Stimulated activated CD4-positive, alpha-beta T cell treated with anti-CD3 and anti-CD28 coated beads, TNF-alpha, amount 100 ng/mL, for 1 hour (primary cell): ENCODE results near the gene DOCK2.
"Not testable (repeated sequence)": the region's sequence is repeated elsewhere in the genome, so short reads cannot be mapped to it uniquely, and the experiment has no call there.

Experiments used
- DNase-seq, 3 donors: peaks; one replicate each; pipeline ENCODE4 v3.0.0-alpha.2; 2020; ENCODE audit warnings: low read depth in 3 of 3, low spot score in 1 of 3

DOCK2 gene

DNA sequence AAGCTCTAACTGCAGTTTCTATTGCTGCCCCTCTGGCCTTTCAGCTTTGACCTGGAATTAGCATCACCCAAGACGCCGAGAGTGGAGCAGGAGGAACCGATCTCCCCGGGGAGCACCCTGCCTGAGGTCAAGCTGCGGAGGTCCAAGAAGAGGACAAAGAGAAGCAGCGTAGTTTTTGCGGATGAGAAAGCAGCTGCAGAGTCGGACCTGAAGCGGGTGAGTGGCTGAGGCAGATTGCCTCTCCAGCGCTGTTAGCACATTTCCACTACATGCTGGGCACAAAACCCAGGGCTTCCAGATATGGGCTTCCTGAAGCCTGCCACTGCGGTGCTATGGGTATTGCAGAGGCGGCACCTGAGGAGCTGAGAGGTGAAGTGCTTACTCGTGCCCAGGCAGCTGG, 441.9 kb downstream of the DOCK2 start:
- DNase-seq: no peak

GRCh38 chr5:170080217-170080616, 443.1 kb downstream of the DOCK2 start:
- no peak for DNase-seq

DNA sequence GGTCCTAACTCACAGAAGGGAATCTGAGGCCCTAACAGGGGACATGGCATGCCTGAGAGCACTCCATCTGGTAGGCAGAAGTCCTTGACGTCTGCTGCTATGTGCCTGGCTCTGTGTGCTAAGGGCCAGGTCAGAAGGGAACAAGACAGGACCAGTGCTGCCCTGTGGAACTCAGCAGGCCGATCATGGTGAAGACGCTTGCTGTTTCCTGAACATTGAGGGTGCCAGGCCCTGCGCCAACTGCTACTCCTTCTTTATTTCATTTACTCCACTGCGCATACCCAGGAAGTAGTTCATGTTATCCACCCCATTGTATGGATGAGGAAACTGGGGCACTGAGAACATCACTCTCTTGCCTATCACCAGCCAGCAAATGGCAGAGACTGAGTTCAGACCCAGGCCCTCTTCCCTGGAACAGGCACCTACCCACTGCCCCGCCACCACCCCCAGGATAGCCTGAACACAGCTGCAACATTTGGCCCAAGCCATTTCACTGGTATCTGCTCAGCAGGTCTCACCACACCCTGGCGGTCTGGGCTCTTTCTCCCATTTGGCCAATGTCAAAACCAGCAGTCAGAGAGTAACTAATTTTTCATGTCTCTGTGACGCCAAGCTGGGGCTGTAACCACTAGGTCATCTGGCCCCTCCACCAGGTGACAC, 443.8 kb downstream of the DOCK2 start:
- DNase-seq: no peak

- no peak for DNase-seq
Observed at GRCh38 chr5:170081616-170082015, 444.5 kb downstream of the DOCK2 start.

DNA sequence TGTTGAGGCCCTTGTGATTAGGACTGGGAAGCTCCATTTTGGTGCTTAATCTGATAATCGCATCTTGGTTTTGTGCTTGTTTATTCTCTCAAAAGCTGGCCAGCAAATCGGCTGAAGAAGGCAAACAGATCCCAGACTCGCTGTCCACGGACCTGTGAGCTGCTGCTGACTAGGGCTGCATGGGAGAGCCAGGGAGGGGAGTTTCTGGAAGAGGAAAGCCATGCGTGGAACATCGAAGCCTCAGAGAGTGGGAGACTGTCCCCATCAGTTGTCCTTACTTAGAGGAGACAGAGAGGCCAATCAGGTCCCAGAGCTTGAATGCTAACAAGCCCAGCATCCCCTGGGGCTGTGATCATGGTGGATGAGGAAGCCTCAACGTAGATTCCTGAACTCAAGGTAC, 445.6 kb downstream of the DOCK2 start:
- no peak for DNase-seq

GRCh38 chr5:170087168-170087817, 450.2 kb downstream of the DOCK2 start:
- no peak for DNase-seq

GRCh38 chr5:170092455-170093101, 455.5 kb downstream of the DOCK2 start:
- no peak for DNase-seq

GRCh38 chr5:170094329-170094728, 457.3 kb downstream of the DOCK2 start:
- DNase-seq: not testable (repeated sequence)

DNA sequence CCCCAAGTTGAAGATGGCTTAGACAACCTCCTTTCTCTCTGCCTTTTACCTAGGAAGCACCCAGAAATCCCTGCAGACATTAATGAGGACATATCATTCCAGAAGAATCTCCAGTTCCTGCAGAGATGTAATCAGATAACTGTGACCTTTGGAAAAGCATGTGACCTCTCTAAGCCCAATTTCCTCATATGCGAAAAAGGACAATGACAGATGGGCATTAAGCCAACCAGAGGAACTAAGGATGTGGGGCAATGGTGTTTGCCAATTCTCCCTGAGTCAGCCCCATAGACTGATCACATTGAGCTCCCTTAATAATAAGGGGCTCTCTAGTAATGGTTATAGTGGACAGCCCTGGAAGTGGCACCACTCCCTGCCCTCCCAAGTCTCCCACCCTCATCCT, 458.6 kb downstream of the DOCK2 start:
- no peak for DNase-seq

GRCh38 chr5:170097934-170098333, 460.9 kb downstream of the DOCK2 start:
- DNase-seq: no peak

GRCh38 chr5:170100066-170100943, 463.2 kb downstream of the DOCK2 start:
- DNase-seq: peak; percentile 20 to 50 (median 29)

DNA sequence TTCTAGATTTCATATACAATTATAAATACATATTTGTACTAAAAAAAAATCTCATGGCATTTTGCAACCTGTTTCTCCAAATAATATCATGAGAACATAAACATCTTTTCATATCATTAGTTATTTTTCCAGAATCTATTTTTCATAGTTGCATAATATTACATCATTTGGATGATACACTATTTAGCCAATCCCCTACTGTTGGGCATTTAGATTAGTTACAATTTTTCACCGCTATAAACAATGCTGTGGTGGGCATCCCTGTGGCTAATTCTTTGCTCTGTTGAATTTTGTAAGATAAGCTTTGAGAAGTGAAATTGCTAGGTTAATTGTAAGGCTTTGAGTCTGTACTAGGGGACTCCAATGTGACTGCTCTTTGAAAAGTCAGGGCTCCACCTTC, 466.4 kb downstream of the DOCK2 start:
- DNase-seq: no peak

DNA sequence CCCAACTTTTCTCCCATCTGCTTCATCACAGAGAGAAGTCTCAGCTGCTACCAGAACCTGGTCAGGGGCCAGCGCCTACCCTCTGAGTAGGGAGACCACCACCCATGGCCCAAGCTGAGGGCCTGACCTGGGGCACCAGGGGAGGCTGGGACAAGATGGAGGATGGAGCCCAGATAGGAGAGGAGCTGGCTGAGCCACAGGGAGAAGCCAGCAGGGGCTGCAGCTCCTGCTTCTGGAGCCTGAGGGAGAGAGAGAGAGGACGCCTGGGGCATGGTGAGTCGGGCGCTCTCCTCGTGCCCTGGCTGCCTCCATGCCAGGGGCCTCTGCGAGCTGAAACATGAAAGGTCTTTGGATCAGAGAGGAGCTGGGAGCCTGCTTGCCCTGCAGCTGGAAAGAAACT, 467.2 kb downstream of the DOCK2 start:
- DNase-seq: no peak

GRCh38 chr5:170104710-170105109, 467.6 kb downstream of the DOCK2 start:
- no peak for DNase-seq

DNA sequence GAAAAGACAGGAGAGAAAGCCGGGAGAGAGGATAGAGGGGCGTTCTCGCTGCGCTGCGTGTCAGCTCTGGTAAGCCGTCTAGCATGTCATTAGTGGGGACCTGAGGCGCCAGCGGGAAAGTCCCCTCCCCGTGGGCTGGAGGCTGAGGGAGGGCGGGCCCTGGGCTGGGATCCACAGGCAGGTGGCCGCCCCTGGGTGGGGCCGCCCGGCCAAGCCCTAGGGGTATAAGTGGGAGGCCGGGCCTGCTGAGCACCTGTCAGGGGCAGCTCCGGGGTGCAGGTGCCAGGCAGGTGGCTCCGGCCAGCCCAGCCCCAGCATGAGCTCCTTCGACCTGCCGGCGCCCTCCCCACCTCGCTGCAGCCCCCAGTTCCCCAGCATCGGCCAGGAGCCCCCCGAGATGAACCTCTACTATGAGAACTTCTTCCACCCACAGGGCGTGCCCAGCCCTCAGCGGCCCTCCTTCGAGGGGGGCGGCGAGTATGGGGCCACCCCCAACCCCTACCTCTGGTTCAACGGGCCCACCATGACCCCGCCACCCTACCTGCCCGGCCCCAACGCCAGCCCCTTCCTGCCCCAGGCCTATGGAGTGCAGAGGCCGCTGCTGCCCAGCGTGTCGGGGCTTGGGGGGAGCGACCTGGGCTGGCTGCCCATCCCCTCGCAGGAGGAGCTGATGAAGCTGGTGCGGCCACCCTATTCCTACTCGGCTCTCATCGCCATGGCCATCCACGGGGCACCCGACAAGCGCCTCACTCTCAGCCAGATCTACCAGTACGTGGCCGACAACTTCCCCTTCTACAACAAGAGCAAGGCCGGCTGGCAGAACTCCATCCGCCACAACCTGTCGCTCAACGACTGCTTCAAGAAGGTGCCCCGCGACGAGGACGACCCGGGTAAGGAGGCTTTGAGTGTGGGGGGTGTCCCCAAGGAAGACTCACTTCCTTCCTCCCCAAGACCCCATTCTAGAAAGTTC, 468.9 kb downstream of the DOCK2 start, which contains the start of gene FOXI1:
Gene FOXI1, plus strand, starts transcription at position 256 of the 970 bp plus-strand sequence. Its CDS starts 61 bp downstream, at position 317.
- no peak for DNase-seq

DNA sequence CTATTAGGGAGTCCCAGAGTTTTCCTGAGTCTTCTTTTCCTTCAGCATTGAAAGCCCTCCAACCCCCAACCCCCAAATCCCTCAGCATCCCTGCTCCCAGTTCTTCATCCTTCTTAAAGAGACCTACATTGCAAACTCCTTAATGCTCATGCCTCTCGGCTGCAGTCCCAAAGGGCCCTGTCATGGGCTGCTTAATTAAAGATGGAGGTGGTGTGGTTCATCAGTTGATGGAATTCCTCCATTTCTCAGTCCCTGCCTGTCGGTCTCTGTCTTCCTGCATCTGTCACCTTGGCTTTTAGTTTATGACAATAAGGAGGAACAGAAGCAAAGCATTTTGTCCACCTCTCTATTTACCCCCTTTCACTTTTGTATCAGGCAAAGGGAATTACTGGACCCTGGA, 470.6 kb downstream of the DOCK2 start:
- DNase-seq: no peak

DNA sequence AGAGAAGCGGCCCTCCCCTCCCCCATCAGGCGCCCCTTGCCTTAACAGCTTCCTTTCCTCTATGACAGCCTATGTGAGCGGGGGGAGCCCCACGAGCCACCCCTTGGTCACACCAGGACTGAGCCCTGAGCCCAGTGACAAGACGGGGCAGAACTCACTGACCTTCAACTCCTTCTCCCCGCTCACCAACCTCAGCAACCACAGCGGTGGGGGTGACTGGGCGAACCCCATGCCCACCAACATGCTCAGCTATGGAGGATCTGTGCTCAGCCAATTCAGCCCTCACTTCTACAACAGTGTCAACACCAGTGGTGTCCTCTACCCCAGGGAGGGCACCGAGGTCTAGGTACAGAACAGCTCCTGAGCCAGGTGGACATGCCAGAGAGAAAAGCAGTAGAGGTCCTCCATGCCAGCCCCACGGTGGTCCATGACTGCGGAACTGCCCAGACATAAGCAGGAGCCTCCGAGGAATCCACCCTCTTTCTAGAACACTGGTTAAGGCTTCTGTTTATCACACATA, 471.3 kb downstream of the DOCK2 start:
- DNase-seq: no peak

GRCh38 chr5:170109059-170110031, 472.3 kb downstream of the DOCK2 start:
- DNase-seq: no peak
